Brain microvascular endothelial cell (primary cell): Measurements from ENCODE around the gene TAF7.
A peak's percentile ranks its signal among the peaks of the same experiment; 100 is the strongest.
"Not testable (repeated sequence)": the region's sequence is repeated elsewhere in the genome, so short reads cannot be mapped to it uniquely, and the experiment has no call there.

Experiments
- DNase-seq: peaks from one replicate; pipeline ENCODE4 v3.0.0-alpha.2; 2020
- H3K27ac ChIP-seq: fragments of 250-450 bp; sonication (Bioruptor Pico); 2 replicates; pipeline ENCODE4 v1.5.1; 2020; ENCODE audit warnings: mild to moderate bottlenecking, moderate library complexity
- H3K27me3 ChIP-seq: fragments of 250-450 bp; sonication (Bioruptor Pico); replicated peaks from 2 replicates; pipeline ENCODE4 v1.5.1; 2020; ENCODE audit warnings: mild to moderate bottlenecking
- H3K36me3 ChIP-seq: fragments of 250-450 bp; sonication (Bioruptor Pico); replicated peaks from 2 replicates; pipeline ENCODE4 v1.5.1; 2020; ENCODE audit warnings: mild to moderate bottlenecking
- H3K4me3 ChIP-seq: 2 replicates; pipeline ENCODE4 v1.5.1; 2011; ENCODE audit warnings: low read depth, mild to moderate bottlenecking, control low read depth, low read length, moderate library complexity
- in situ Hi-C: cut with HindIII; loops from 2 replicates; pipeline ENCODE4 v1.10.0; 2017; ENCODE audit warnings: low sequenced_read_pairs, low pct_ligation_motif_present
- TF ChIP-seq, protein P1 (sequence below): IDR thresholded peaks from 2 replicates; pipeline ENCODE4 v1.5.1; 2011; ENCODE audit warnings: low read depth, mild to moderate bottlenecking, moderate library complexity, low read length, control low read depth, inconsistent platforms; ENCODE audit errors: missing control alignments

Gene TAF7

DNA sequence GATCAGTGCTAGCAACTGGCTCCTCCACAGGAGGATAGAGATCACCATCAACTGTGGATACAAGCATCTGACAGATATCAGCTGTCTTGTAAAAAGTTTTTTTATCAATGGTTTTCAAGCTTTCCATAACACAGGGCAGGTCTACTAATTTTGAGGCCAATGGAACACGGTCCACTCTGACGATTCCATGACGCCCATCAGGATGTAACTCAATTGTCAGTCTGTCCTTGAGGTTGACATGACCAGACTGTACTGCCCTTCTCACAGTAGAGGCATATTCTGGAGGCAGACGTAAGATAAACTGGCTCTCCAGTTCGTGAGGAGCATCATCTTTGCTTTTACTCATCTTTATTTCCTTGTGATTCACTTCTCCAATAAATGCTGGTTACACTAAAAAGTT lies 885 bp downstream of the TAF7 start:
- TF ChIP-seq, protein P1, sequence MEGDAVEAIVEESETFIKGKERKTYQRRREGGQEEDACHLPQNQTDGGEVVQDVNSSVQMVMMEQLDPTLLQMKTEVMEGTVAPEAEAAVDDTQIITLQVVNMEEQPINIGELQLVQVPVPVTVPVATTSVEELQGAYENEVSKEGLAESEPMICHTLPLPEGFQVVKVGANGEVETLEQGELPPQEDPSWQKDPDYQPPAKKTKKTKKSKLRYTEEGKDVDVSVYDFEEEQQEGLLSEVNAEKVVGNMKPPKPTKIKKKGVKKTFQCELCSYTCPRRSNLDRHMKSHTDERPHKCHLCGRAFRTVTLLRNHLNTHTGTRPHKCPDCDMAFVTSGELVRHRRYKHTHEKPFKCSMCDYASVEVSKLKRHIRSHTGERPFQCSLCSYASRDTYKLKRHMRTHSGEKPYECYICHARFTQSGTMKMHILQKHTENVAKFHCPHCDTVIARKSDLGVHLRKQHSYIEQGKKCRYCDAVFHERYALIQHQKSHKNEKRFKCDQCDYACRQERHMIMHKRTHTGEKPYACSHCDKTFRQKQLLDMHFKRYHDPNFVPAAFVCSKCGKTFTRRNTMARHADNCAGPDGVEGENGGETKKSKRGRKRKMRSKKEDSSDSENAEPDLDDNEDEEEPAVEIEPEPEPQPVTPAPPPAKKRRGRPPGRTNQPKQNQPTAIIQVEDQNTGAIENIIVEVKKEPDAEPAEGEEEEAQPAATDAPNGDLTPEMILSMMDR: no peak
- H3K4me3 ChIP-seq: peak overlapping the region; percentile 87
- DNase-seq: no peak
- H3K36me3 ChIP-seq: peaks cover 17% of the 10 kb centered on the region
- peak overlapping the region; percentile 97 for H3K27ac ChIP-seq
- no peaks in the 10 kb centered on the region for H3K27me3 ChIP-seq
- in situ Hi-C loops: no loop called here

DNA sequence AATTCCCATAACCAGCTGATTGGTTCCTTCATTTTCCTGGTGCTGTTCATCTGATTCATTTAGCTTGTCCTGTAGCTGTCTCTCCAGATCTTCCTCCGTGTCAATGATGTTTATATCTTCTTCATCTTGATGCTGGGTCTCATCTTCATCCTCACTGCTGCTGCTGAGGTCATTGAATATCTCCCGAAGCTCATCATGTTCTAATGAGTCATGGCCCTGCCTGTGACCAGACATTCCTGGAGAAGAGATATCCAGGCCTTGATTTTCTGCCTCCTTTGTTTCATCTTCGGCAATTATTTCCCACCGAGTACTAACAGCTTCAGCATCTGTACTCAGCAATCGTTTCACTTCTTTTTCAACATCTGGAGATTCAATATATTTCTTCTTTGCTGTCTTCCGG lies 1.4 kb downstream of the TAF7 start:
- Histone ChIP-seq H3K4me3 (no peak overlapping the region), H3K36me3 (peaks cover 17% of the 10 kb centered on the region), H3K27me3 (no peaks in the 10 kb centered on the region), H3K27ac (no peak overlapping the region)
- in situ Hi-C loops: no loop called here
- peak; percentile 29 for DNase-seq
- TF ChIP-seq, protein P1: no peak

DNA sequence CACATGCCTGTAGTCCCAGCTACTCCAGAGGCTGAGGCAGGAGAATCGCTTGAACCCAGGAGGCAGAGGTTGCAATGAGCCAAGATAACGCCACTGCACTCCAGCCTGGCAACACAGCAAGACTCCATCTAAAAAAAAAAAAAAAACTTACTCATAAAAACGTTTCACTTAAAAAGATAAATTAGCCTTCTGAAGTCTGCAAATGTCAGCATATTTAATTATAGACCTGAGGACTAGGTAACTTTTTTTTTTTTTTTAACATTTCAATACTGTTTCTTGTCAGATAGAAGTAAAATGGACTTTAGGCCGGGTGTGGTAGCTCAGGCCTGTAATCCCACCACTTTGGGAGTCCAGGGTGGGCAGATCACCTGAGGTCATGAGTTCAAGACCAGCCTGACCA lies 3.6 kb downstream of the TAF7 start:
- H3K4me3 ChIP-seq, in situ Hi-C loops, H3K27me3 ChIP-seq, DNase-seq, H3K27ac ChIP-seq: not testable (repeated sequence)
- peaks cover 17% of the 10 kb centered on the region for H3K36me3 ChIP-seq

DNA sequence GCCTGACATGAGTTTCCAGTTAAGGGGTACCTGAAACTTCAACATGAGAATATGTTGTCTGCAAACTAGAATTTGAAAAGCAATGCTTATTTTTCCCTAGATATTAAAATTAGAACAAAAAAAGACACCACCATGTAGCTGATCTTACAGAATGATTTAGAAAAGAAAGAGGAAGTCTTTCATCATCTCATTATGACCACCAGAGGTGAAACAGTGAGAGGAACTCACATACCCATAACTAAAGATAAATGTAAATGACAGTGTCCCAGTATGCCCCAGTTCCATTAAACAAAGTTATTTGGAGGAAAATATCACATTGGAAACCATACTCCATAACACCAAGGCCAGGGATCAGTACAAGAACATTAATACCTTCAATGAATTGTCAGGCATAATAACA lies 6.9 kb downstream of the TAF7 start:
- in situ Hi-C loops: no loop called here
- H3K36me3 ChIP-seq: peaks cover 13% of the 10 kb centered on the region
- H3K27me3 ChIP-seq: no peaks in the 10 kb centered on the region
- no peak for DNase-seq
- no peak overlapping the region for H3K4me3 ChIP-seq
- no peak overlapping the region for H3K27ac ChIP-seq
- TF ChIP-seq, protein P1: no peak

DNA sequence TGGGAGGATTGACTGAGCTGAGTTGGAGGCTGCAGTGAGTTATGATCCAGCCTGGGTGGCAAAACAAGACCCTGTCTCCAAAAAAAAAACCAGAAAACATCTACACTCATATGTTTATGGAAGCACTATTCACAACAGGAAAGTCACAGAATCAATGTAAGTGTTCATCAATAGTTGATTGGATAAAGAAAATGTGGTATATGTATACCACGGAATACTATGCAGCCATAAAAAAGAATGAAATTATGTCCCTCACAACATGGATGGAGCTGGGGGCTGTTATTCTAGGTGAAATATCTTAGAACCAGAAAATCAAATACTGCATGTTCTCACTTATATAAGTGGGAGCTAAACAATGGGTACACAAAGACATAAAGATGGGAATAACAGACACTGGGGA lies 14.0 kb downstream of the TAF7 start:
- Histone ChIP-seq H3K4me3 (no peak overlapping the region), H3K27ac (no peak overlapping the region), H3K27me3 (no peaks in the 10 kb centered on the region), H3K36me3 (no peaks in the 10 kb centered on the region)
- in situ Hi-C loops: no loop called here
- TF ChIP-seq, protein P1: no peak
- DNase-seq: no peak

DNA sequence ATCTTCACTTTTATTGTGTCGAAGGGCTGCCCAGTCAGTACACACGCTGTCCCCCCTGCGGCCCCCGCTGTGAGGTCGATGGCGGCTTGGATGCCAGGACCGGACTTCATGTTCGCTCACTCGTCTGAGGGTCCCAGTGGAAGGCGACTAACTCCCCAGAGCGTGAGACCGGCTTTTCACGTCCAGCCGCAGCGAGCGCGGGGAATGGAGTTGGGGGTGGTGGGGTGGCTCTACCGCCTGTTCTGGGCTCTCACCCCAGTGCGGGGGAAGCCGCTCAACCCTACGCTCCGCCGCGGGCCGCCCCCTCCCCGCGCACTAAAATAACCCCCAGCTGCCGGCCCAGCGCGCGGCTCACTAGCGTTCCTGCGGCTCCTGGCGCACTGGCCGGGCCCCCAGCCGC lies 16.8 kb downstream of the TAF7 start, which contains the start of gene SLC25A2:
Gene SLC25A2, minus strand, starts transcription at position 294 of the 400 bp plus-strand sequence. Its CDS starts 184 bp downstream, at position 110.
- no peak within 1 kb of the TSS for H3K27ac ChIP-seq
- no peak for DNase-seq
- TF ChIP-seq, protein P1: no peak
- H3K27me3 ChIP-seq: no peaks in the 10 kb centered on the region
- H3K4me3 ChIP-seq: no peak within 1 kb of the TSS
- in situ Hi-C loops: no loop called here
- no peaks in the 10 kb centered on the region for H3K36me3 ChIP-seq
